CD8-positive, alpha-beta memory T cell (primary cell): ENCODE data around the gene P2RY12. TPM values are rescaled to one million over a fixed set of nuclear protein-coding genes. Genes with fewer than 3 reads are reported as not detected.

ENCODE experiments used
- CTCF ChIA-PET: fragments of 350-600 bp; sonication (Branson Sonifier 250); formaldehyde crosslinking; loops from one replicate; lab custom pipeline; 2021; ENCODE audit warnings: antibody characterized with exemption; lab: Charles Lee
- POLR2A ChIA-PET: fragments of 350-600 bp; sonication (Branson Sonifier 250); formaldehyde crosslinking; loops from one replicate; lab custom pipeline; 2021; ENCODE audit warnings: antibody characterized with exemption; lab: Charles Lee
- DNase-seq, 5 donors: peaks; one replicate each; pipeline versions ENCODE4 v3.0.0 to v3.0.0-alpha.2; 2020 to 2022; ENCODE audit warnings: mixed read lengths in 1 of 5
- H3K27ac ChIP-seq: one replicate; pipeline ENCODE4 v1.7.0; 2013; ENCODE audit warnings: low read depth, mild to moderate bottlenecking, low read length, moderate library complexity
- H3K27me3 ChIP-seq: 2 replicates; pipeline ENCODE4 v1.7.0; 2013; ENCODE audit warnings: low read length, mild to moderate bottlenecking; ENCODE audit not compliant: insufficient read depth, poor library complexity, severe bottlenecking
- H3K36me3 ChIP-seq: 2 replicates; pipeline ENCODE4 v1.7.0; 2013; ENCODE audit warnings: mild to moderate bottlenecking, low read length, moderate library complexity; ENCODE audit not compliant: insufficient read depth
- H3K4me1 ChIP-seq: 2 replicates; pipeline ENCODE4 v1.7.0; 2013; ENCODE audit warnings: mild to moderate bottlenecking, low read length, moderate library complexity; ENCODE audit not compliant: insufficient read depth
- H3K4me3 ChIP-seq: 2 replicates; pipeline ENCODE4 v1.7.0; 2013; ENCODE audit warnings: mild to moderate bottlenecking, low read length
- H3K9me3 ChIP-seq: 2 replicates; pipeline ENCODE4 v1.7.0; 2013; ENCODE audit warnings: mild to moderate bottlenecking, low read length
- H3K27ac Mint-ChIP-seq, 8 donors: one replicate each; pipeline ENCODE4 v1.8.0; 2020 to 2021; ENCODE audit warnings: mixed read lengths in 8 of 8, mild to moderate bottlenecking in 6 of 8, inconsistent platforms in 3 of 8, moderate library complexity in 3 of 8
- H3K27me3 Mint-ChIP-seq, 2 donors: one replicate each; pipeline ENCODE4 v1.8.0; 2020 to 2021; ENCODE audit warnings: mixed read lengths in 2 of 2, mild to moderate bottlenecking in 1 of 2, moderate library complexity in 1 of 2
- H3K36me3 Mint-ChIP-seq, 3 donors: one replicate each; pipeline ENCODE4 v1.8.0; 2020 to 2021; ENCODE audit warnings: mixed read lengths in 3 of 3, inconsistent platforms in 1 of 3, mild to moderate bottlenecking in 1 of 3
- H3K4me1 Mint-ChIP-seq, 3 donors: one replicate each; pipeline ENCODE4 v1.8.0; 2020 to 2021; ENCODE audit warnings: mixed read lengths in 3 of 3, inconsistent platforms in 1 of 3, mild to moderate bottlenecking in 1 of 3
- H3K4me3 Mint-ChIP-seq, 7 donors: one replicate each; pipeline ENCODE4 v1.8.0; 2020 to 2021; ENCODE audit warnings: mixed read lengths in 7 of 7, mild to moderate bottlenecking in 6 of 7, moderate library complexity in 4 of 7, inconsistent platforms in 2 of 7
- H3K9me3 Mint-ChIP-seq, 5 donors: one replicate each; pipeline ENCODE4 v1.8.0; 2020 to 2022; ENCODE audit warnings: mixed read lengths in 5 of 5, mild to moderate bottlenecking in 3 of 5, moderate library complexity in 2 of 5, inconsistent platforms in 1 of 5
- polyA plus RNA-seq: library from polyadenylated mRNA; unstranded; fragments of 300-500 nt; fragmentation: Illumina TruSeq; gene quantifications from one replicate; pipeline ENCODE4 v1.2.3, GENCODE V29; 2021
- total RNA-seq, 2 experiments: library from RNA; stranded (reverse); gene quantifications; one replicate each; pipeline ENCODE4 v1.2.3, GENCODE V29; 2021

The P2RY12 gene
- total and polyA plus RNA-seq, 3 experiments from 2014 or later, result not detected

DNA sequence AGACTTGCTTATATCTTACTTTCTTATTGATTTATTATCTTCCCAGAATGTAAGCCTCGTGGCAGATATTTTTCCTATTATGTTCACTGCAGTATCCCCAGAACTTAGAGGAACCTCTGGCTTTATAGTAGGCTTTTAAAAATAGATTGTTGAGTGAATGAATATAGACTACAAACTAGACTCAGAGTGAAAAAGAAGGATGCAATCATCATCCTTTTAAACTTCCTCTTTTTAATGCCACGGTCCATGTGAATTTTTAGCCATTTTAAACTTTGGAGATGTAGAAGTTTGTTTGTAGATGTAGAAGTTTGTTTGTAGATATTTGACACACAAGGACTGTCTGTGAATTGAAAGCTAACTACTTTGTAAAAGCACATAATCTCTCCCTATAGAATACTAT is 7.2 kb upstream of the P2RY12 start:
- Histone ChIP-seq H3K36me3 (no peaks in the 10 kb centered on the region), H3K4me3 (no peak overlapping the region), H3K4me1 (no peaks in the 10 kb centered on the region), H3K27me3 (no peaks in the 10 kb centered on the region), H3K27ac (no peak overlapping the region), H3K9me3 (no peaks in the 10 kb centered on the region)
- Mint-ChIP-seq H3K36me3 (no peaks in the 10 kb centered on the region), H3K9me3 (no peaks in the 10 kb centered on the region), H3K4me1 (no peaks in the 10 kb centered on the region), H3K4me3 (no peak overlapping the region), H3K27ac (no peak overlapping the region), H3K27me3 (peaks cover 3 to 24% of the 10 kb centered on the region in 2 donors)
- no peak for DNase-seq
- POLR2A ChIA-PET, result no interaction called here
- CTCF ChIA-PET, result no interaction called here

DNA sequence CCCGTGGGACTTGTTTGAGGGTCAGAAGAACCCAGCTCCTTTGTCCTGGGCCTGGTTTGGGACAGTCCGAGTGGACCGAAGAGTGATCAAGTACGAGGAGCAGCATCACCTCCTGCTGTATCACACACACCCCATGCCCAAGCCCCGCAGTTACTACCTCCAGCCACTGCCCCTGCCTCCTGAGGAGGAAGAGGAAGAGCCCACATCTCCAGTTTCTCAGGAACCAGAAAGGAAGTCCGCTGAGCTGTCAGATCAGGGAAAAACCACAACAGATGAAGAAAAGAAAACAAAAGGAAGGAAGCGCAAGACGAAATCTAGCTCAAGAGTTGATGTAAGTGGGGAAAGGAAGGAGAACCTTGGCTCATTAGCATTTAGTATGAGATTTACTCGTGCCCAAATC is 3.3 kb upstream of the P2RY12 start:
- no peaks in the 10 kb centered on the region for H3K36me3 ChIP-seq
- no peaks in the 10 kb centered on the region for H3K36me3 Mint-ChIP-seq
- no peak overlapping the region for H3K27ac ChIP-seq
- CTCF ChIA-PET, result no interaction called here
- no peak overlapping the region for H3K4me3 ChIP-seq
- no peaks in the 10 kb centered on the region for H3K27me3 ChIP-seq
- H3K9me3 Mint-ChIP-seq, result no peaks in the 10 kb centered on the region
- no peaks in the 10 kb centered on the region for H3K4me1 ChIP-seq
- H3K4me1 Mint-ChIP-seq, result peaks cover 0 to 13% (median 2%) of the 10 kb centered on the region in 3 donors
- H3K27me3 Mint-ChIP-seq, result peaks cover under 1 to 19% of the 10 kb centered on the region in 2 donors
- no peak overlapping the region for H3K4me3 Mint-ChIP-seq
- POLR2A ChIA-PET, result no interaction called here
- H3K9me3 ChIP-seq, result no peaks in the 10 kb centered on the region
- H3K27ac Mint-ChIP-seq, result no peak overlapping the region
- no peak for DNase-seq

DNA sequence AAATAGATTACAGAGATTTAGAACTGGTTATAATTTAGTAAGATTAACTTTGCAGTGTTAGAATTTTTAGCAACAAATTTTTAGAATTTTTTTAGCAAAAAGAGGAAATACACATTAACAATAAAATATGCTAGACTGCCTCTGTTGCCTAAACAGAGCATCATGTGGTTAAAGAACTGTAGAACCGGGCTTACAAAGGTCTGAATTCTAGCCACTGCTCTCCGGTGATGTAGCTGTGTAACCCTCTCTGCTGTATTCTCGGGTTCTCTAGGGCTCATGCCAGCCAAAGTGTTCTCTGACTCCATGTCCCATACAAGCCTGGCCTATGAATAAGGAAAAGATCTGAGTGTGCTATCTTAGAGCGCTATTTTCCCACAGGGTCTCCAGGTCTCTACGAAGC is 2.9 kb upstream of the P2RY12 start:
- no peak overlapping the region for H3K4me3 ChIP-seq
- no peaks in the 10 kb centered on the region for H3K9me3 ChIP-seq
- H3K4me3 Mint-ChIP-seq, result no peak overlapping the region
- POLR2A ChIA-PET, result interaction anchor here (0.7 kb wide), 1 partner anchor 517 kb away, joined by 3 read pairs; no protein-coding TSS in a partner anchor
- no peaks in the 10 kb centered on the region for H3K36me3 ChIP-seq
- CTCF ChIA-PET, result no interaction called here
- no peaks in the 10 kb centered on the region for H3K9me3 Mint-ChIP-seq
- DNase-seq, result no peak
- no peaks in the 10 kb centered on the region for H3K36me3 Mint-ChIP-seq
- H3K4me1 ChIP-seq, result no peaks in the 10 kb centered on the region
- H3K27me3 Mint-ChIP-seq, result peaks cover 0 to 19% of the 10 kb centered on the region in 2 donors
- no peak overlapping the region for H3K27ac ChIP-seq
- no peak overlapping the region for H3K27ac Mint-ChIP-seq
- H3K4me1 Mint-ChIP-seq, result peaks cover 0 to 13% (median 2%) of the 10 kb centered on the region in 3 donors
- no peaks in the 10 kb centered on the region for H3K27me3 ChIP-seq

DNA sequence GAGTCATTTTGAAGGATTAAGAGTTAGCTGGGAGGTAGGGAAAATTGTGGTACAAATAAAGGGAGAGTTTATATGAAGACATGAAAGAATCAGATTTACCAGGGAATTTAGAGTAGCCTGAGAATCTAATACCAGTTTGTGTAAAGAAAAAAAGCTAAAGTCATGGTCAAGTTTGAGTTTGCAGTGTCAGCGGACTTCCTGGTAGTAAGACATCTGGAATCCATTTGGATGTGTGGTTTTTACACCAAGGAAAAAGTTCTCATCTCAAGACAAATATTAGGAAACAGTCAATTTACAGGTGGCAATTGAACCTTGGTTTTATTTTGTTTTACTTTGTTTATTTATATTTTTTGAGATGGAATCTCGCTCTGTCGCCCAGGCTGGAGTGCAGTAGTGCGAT is 1.5 kb upstream of the P2RY12 start:
- Histone ChIP-seq H3K27me3 (no peaks in the 10 kb centered on the region), H3K4me3 (no peak overlapping the region), H3K4me1 (no peaks in the 10 kb centered on the region), H3K9me3 (no peaks in the 10 kb centered on the region), H3K27ac (no peak overlapping the region), H3K36me3 (no peaks in the 10 kb centered on the region)
- H3K27me3 Mint-ChIP-seq, result peaks cover 0 to 9% of the 10 kb centered on the region in 2 donors
- H3K9me3 Mint-ChIP-seq, result no peaks in the 10 kb centered on the region
- H3K4me3 Mint-ChIP-seq, result no peak overlapping the region
- H3K27ac Mint-ChIP-seq, result no peak overlapping the region
- POLR2A ChIA-PET, result no interaction called here
- DNase-seq, result no peak
- no peaks in the 10 kb centered on the region for H3K36me3 Mint-ChIP-seq
- CTCF ChIA-PET, result no interaction called here
- H3K4me1 Mint-ChIP-seq, result peaks cover 0 to 13% (median 2%) of the 10 kb centered on the region in 3 donors

DNA sequence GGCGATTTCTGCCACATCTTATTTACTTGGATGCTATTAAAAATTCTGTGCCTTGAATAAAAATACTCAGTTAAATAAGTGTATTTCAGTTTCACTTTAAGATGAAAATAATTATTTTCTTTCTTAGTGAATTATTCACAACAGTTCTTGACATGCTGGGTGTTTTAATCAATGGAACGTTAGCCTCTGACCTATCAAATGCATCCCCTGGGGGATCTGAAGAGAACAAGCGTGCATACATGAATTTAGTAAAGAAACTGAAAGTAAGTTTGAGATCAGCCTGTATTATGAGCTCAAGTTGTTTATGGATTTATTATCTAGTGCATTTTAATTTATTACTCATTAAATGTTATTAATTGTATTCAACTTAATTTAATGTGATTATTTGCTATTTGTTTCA is 597 bp downstream of the P2RY12 start:
- Histone ChIP-seq H3K27me3 (no peaks in the 10 kb centered on the region), H3K9me3 (no peaks in the 10 kb centered on the region), H3K27ac (no peak overlapping the region), H3K4me1 (no peaks in the 10 kb centered on the region), H3K36me3 (no peaks in the 10 kb centered on the region), H3K4me3 (no peak overlapping the region)
- H3K9me3 Mint-ChIP-seq, result no peaks in the 10 kb centered on the region
- DNase-seq, result no peak
- H3K27ac Mint-ChIP-seq, result no peak overlapping the region
- peak overlapping the region in 3 of 7 donors; percentile 23 to 63 (median 29) for H3K4me3 Mint-ChIP-seq
- H3K27me3 Mint-ChIP-seq, result peaks cover 0 to under 1% of the 10 kb centered on the region in 2 donors
- ChIA-PET CTCF (no interaction called here), POLR2A (no interaction called here)
- H3K36me3 Mint-ChIP-seq, result no peaks in the 10 kb centered on the region
- H3K4me1 Mint-ChIP-seq, result peaks cover 0 to 13% (median 2%) of the 10 kb centered on the region in 3 donors

DNA sequence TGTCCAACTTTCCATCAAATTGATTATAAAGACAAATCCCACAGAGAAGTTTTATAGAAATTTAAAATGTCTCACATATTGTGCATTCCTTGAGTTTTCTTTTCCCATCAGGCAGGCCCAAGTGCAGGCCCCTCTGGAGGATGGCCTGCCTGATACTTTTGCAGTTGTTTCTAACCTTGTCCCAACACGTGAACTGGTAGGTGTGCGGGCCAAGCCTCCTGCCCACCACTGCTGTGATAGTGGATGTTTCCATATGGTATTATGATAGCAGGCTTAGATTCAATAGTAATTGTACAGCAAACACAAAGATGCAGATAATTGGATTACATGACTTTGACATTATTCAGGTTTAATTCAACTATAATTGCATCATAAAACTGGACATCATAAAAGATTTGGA is 1.4 kb downstream of the P2RY12 start:
- no peaks in the 10 kb centered on the region for H3K9me3 ChIP-seq
- no peak for DNase-seq
- no peaks in the 10 kb centered on the region for H3K9me3 Mint-ChIP-seq
- H3K36me3 ChIP-seq, result no peaks in the 10 kb centered on the region
- no peaks in the 10 kb centered on the region for H3K27me3 Mint-ChIP-seq
- no peaks in the 10 kb centered on the region for H3K27me3 ChIP-seq
- H3K36me3 Mint-ChIP-seq, result no peaks in the 10 kb centered on the region
- H3K27ac Mint-ChIP-seq, result no peak overlapping the region
- no peak overlapping the region for H3K27ac ChIP-seq
- H3K4me1 Mint-ChIP-seq, result peaks cover 0 to 13% (median 2%) of the 10 kb centered on the region in 3 donors
- peak overlapping the region in 1 of 7 donors; percentile 63 for H3K4me3 Mint-ChIP-seq
- H3K4me3 ChIP-seq, result no peak overlapping the region
- H3K4me1 ChIP-seq, result no peaks in the 10 kb centered on the region
- ChIA-PET POLR2A (no interaction called here), CTCF (no interaction called here)

DNA sequence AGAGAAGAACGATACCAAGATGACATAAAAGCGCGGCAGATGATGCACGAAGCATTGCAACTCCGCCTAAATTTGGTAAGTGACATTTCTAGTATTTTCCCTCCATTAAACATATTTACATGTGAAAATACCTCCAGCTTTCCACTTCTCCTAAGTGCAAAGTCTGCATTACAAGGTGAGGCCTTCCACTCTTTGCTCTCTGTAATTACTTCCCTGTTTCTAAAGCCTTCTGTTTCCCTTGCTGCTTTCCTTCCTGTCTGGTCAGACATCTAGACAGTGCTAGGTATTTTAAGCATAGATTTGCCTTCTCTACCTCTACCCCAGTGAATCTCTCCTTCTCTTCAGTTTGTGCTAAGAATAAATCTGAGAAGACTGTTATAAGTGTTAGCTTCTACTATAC is 1.9 kb downstream of the P2RY12 start:
- H3K4me3 ChIP-seq, result no peak overlapping the region
- peaks cover 0 to 13% (median 2%) of the 10 kb centered on the region in 3 donors for H3K4me1 Mint-ChIP-seq

DNA sequence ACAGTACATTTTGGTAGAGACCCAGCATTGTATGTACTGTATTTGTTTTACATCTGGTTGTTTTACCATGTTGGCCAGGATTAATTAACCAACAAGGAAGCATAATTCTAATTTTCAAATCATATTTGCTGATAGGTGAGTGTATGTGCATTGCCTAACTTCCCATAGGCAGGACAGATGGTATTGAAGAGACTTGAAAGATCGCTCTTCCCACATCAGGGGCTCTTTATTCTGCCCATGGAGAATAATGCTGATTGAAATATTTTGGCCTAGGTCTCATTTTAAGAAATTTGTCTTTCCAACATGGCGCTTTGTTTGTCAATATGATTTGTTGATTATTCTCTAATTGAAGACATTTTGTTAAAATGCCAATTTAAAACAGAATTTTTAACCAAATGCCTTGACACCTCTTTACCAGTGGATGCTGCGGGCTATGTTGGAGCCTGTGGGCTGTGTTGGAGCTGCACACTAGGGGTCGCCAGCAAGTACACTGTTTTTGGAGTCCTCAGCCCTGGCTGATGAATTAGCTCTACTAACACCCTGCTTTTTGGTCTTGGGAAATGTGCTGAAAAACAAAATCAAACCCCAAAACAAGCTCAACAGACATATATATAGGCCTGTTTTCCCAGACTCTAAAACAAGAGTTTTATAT is 5.3 kb downstream of the P2RY12 start:
- H3K36me3 Mint-ChIP-seq, result no peaks in the 10 kb centered on the region
- no peaks in the 10 kb centered on the region for H3K27me3 ChIP-seq
- H3K27ac Mint-ChIP-seq, result no peak overlapping the region
- DNase-seq, result no peak
- H3K27me3 Mint-ChIP-seq, result peaks cover 1 to 10% of the 10 kb centered on the region in 2 donors
- H3K4me1 ChIP-seq, result no peaks in the 10 kb centered on the region
- H3K27ac ChIP-seq, result no peak overlapping the region
- H3K36me3 ChIP-seq, result no peaks in the 10 kb centered on the region
- POLR2A ChIA-PET, result no interaction called here
- no peaks in the 10 kb centered on the region for H3K9me3 Mint-ChIP-seq
- no peak overlapping the region for H3K4me3 ChIP-seq
- no peaks in the 10 kb centered on the region for H3K9me3 ChIP-seq
- H3K4me1 Mint-ChIP-seq, result peaks cover 0 to 7% (median 0%) of the 10 kb centered on the region in 3 donors
- H3K4me3 Mint-ChIP-seq, result no peak overlapping the region
- CTCF ChIA-PET, result interaction anchor here (0.6 to 1.6 kb wide), 2 partner anchors 17 to 34 kb away, joined by 3 to 4 read pairs; no protein-coding TSS in a partner anchor

More for the DNA sequence above, 1.9 kb downstream of the P2RY12 start:
- Histone ChIP-seq H3K36me3 (no peaks in the 10 kb centered on the region), H3K27me3 (no peaks in the 10 kb centered on the region), H3K27ac (no peak overlapping the region), H3K9me3 (no peaks in the 10 kb centered on the region), H3K4me1 (no peaks in the 10 kb centered on the region)
- DNase-seq, result no peak
- H3K36me3 Mint-ChIP-seq, result no peaks in the 10 kb centered on the region
- no peak overlapping the region for H3K4me3 Mint-ChIP-seq
- CTCF ChIA-PET, result no interaction called here
- no peak overlapping the region for H3K27ac Mint-ChIP-seq
- no peaks in the 10 kb centered on the region for H3K9me3 Mint-ChIP-seq
- H3K27me3 Mint-ChIP-seq, result peaks cover 1 to 4% of the 10 kb centered on the region in 2 donors
- POLR2A ChIA-PET, result no interaction called here
